ENCODE results near the gene FER.

The FER gene

GRCh38 chr5:108715408-108715807, 32.3 kb upstream of the FER start:
- Histone ChIP-seq H3K79me2 (ENCODE audit: insufficient read depth, low read length) (no peaks in the 10 kb centered on the region), H3K9me2 (replicated peaks; ENCODE audit: insufficient read depth, low read length) (no peaks in the 10 kb centered on the region), H2AFZ (ENCODE audit: low read depth, low read length, severe bottlenecking) (no peak overlapping the region), H3K27me3 (ENCODE audit: low read length) (no peaks in the 10 kb centered on the region), H3F3A (ENCODE audit: insufficient read depth) (no peaks in the 10 kb centered on the region), H4K20me1 (ENCODE audit: low read depth, low read length) (no peaks in the 10 kb centered on the region), H3K36me3 (ENCODE audit: low read length) (no peaks in the 10 kb centered on the region), H3K9ac (ENCODE audit: low read length) (no peak overlapping the region), H3K4me2 (ENCODE audit: low read depth, low read length, poor library complexity, severe bottlenecking) (no peak overlapping the region), H3K27ac (ENCODE audit: low read depth, low read length) (no peak overlapping the region), H3K4me3 (ENCODE audit: insufficient read depth, low read length, poor library complexity, severe bottlenecking) (no peak overlapping the region), H3K9me3 (ENCODE audit: insufficient read depth, low read length) (no peaks in the 10 kb centered on the region)
- TF ChIP-seq CTCF (IDR thresholded peaks at IDR 0.05; ENCODE audit: insufficient read depth, low read length, poor library complexity, severe bottlenecking) (no peak), EZH2phosphoT487 (conservative IDR thresholded peaks at IDR 0.05; ENCODE audit: low read length) (no peak)

- Histone ChIP-seq H3K27me3 (ENCODE audit: low read length) (no peaks in the 10 kb centered on the region), H3K9me3 (ENCODE audit: insufficient read depth, low read length) (no peaks in the 10 kb centered on the region)
Measured at GRCh38 chr5:108720391-108720790, 27.3 kb upstream of the FER start.

GRCh38 chr5:108726446-108727235, 21.1 kb upstream of the FER start:
- Histone ChIP-seq H3K36me3 (ENCODE audit: low read length) (no peaks in the 10 kb centered on the region), H3K9ac (ENCODE audit: low read length) (no peak overlapping the region), H3K27ac (ENCODE audit: low read depth, low read length) (no peak overlapping the region), H3K4me3 (ENCODE audit: insufficient read depth, low read length, poor library complexity, severe bottlenecking) (no peak overlapping the region), H3K9me2 (replicated peaks; ENCODE audit: insufficient read depth, low read length) (no peaks in the 10 kb centered on the region), H2AFZ (ENCODE audit: low read depth, low read length, severe bottlenecking) (no peak overlapping the region), H3K4me2 (ENCODE audit: low read depth, low read length, poor library complexity, severe bottlenecking) (no peak overlapping the region), H3F3A (ENCODE audit: insufficient read depth) (no peaks in the 10 kb centered on the region), H4K20me1 (ENCODE audit: low read depth, low read length) (no peaks in the 10 kb centered on the region), H3K27me3 (ENCODE audit: low read length) (no peaks in the 10 kb centered on the region), H3K79me2 (ENCODE audit: insufficient read depth, low read length) (no peaks in the 10 kb centered on the region), H3K9me3 (ENCODE audit: insufficient read depth, low read length) (no peaks in the 10 kb centered on the region)
- TF ChIP-seq EZH2phosphoT487 (conservative IDR thresholded peaks at IDR 0.05; ENCODE audit: low read length) (no peak), CTCF (IDR thresholded peaks at IDR 0.05; ENCODE audit: insufficient read depth, low read length, poor library complexity, severe bottlenecking) (no peak)

More at GRCh38 chr5:108720391-108720790, 27.3 kb upstream of the FER start:
- H3K4me3 ChIP-seq (ENCODE audit: insufficient read depth, low read length, poor library complexity, severe bottlenecking), result no peak overlapping the region
- H3K4me2 ChIP-seq (ENCODE audit: low read depth, low read length, poor library complexity, severe bottlenecking), result no peak overlapping the region
- H2AFZ ChIP-seq (ENCODE audit: low read depth, low read length, severe bottlenecking), result no peak overlapping the region
- H3K9ac ChIP-seq (ENCODE audit: low read length), result no peak overlapping the region
- no peaks in the 10 kb centered on the region for H3F3A ChIP-seq (ENCODE audit: insufficient read depth)
- no peaks in the 10 kb centered on the region for H3K36me3 ChIP-seq (ENCODE audit: low read length)
- no peak for TF ChIP-seq CTCF (IDR thresholded peaks at IDR 0.05; ENCODE audit: insufficient read depth, low read length, poor library complexity, severe bottlenecking)
- no peak for TF ChIP-seq EZH2phosphoT487 (conservative IDR thresholded peaks at IDR 0.05; ENCODE audit: low read length)
- no peaks in the 10 kb centered on the region for H4K20me1 ChIP-seq (ENCODE audit: low read depth, low read length)
- H3K9me2 ChIP-seq (replicated peaks; ENCODE audit: insufficient read depth, low read length), result no peaks in the 10 kb centered on the region
- H3K79me2 ChIP-seq (ENCODE audit: insufficient read depth, low read length), result no peaks in the 10 kb centered on the region
- no peak overlapping the region for H3K27ac ChIP-seq (ENCODE audit: low read depth, low read length)

All from SU-DHL-6 (cell line).